ENCODE results near the gene RAB44.

DNA sequence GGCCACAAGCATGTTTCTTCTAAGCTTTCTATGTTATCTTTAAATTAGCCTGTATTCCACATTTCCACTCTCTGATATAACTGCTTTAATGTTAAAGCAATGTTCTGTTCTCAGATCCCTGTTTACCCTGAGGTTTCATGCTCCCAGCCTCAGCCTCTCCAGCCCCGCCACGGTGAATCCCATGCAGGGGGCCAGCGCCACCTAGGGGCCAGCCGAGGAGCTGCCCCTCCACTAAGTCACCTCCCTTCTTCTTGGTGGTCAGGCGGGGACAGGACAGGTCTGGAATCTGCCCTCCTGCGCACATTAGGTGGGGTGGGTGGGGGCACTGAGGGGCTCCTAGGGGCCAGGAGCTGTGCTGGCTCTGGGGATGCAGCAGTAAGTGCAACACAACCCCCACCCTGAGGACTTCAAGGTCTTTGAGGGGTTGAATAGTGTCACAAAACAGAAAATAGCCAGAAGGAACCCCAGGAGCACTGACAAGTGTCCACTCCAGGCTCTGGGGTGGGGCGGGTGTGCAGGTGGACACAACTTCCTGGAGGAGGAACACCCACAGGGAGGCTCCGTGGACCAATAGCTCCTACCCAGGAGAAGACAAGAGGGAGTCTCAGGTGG is 61.6 kb downstream of the RAB44 start:
- peak; percentile 84 for TF ChIP-seq CTCF (IDR thresholded peaks at IDR 0.05; ENCODE audit: insufficient read depth, low read depth, low read length)
- no peak for TF ChIP-seq EZH2 (IDR thresholded peaks at IDR 0.05; ENCODE audit: insufficient read depth, low read length)

Data from astrocyte (in vitro differentiated cells and primary cell).